Lower leg skin (tissue), 4 donors: ENCODE data around the gene KNCN. TPM values are rescaled to one million over a fixed set of nuclear protein-coding genes. Genes with fewer than 3 reads are reported as not detected.

Source experiments
- DNase-seq, 2 donors: peaks; one replicate each; pipeline ENCODE4 v3.0.0-alpha.2; 2019; ENCODE audit warnings: low spot score in 2 of 2
- H3K4me3 ChIP-seq: fragments of 200-600 bp; sonication (generic); 2 replicates; pipeline ENCODE4 v1.5.1; 2017; ENCODE audit warnings: mild to moderate bottlenecking, low read depth; ENCODE audit not compliant: poor library complexity, severe bottlenecking
- POLR2A ChIP-seq, 2 donors: fragments of 450-650 bp; IDR thresholded peaks; one replicate each; pipeline ENCODE4 v1.6.1; 2016 to 2017; ENCODE audit warnings: antibody characterized with exemption in 2 of 2, mild to moderate bottlenecking in 1 of 2, moderate library complexity in 1 of 2
- WGBS, 2 donors: methylation state at CpG; one replicate each; pipeline ENCODE4 v1.1.5; 2018; 5-methylcytosine and 5-hydroxymethylcytosine counted together
- intact Hi-C: fragments of 100-400 bp; cut with DNase I; formaldehyde crosslinking; loops from one replicate; pipeline ENCODE4 v1.15.0; 2023; ENCODE audit warnings: low total_unique reads
- total RNA-seq, 4 donors: library from RNA; depleted of rRNA; stranded (reverse); fragments of >200 nt; gene quantifications; one replicate each; pipeline ENCODE4 v1.1.0, GENCODE V29; 2016
- TF ChIP-seq, protein P1 (sequence below), 3 donors: fragments of 450-650 bp; IDR thresholded peaks; one replicate each; pipeline ENCODE4 v1.5.1; 2016; ENCODE audit warnings: antibody characterized with exemption in 3 of 3, mild to moderate bottlenecking in 3 of 3, moderate library complexity in 2 of 3

Gene KNCN
- total RNA-seq: not detected

DNA sequence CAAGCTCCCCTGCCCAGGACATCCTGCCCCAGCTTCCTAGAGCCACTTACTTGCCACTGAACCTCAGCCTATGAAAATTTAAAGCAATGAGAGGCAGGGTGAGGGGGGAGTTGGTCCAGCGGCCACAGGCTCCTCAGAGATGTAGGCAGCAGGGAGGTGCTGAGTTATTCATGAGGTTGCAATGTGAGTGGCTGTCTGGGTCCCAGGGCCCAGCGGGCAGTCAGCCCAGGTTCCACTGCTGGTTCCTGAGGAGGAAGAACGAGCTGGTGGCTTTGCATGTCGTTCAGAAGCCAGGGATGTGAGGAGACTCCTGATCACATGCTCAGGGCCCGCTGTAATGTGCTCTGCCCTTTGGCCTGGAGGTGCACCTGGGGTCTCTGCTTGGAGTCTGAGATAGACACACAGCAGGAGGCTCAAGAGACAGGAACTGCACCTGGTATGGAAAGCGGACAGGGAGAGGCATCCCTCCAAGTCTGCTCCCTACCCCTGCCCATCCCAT is at the start of gene KNCN:
KNCN (minus strand) TSS at position 51 of the 499 bp plus-strand sequence. CDS start 432 bp downstream, outside the sequence.
- 74 to 81% methylated on average over 6 of the region's 6 CpGs for WGBS, 2 donors
- no peak for DNase-seq
- no peak within 1 kb of the TSS for H3K4me3 ChIP-seq
- TF ChIP-seq POLR2A (IDR thresholded peaks at IDR 0.05): no peak
- TF ChIP-seq, protein P1, sequence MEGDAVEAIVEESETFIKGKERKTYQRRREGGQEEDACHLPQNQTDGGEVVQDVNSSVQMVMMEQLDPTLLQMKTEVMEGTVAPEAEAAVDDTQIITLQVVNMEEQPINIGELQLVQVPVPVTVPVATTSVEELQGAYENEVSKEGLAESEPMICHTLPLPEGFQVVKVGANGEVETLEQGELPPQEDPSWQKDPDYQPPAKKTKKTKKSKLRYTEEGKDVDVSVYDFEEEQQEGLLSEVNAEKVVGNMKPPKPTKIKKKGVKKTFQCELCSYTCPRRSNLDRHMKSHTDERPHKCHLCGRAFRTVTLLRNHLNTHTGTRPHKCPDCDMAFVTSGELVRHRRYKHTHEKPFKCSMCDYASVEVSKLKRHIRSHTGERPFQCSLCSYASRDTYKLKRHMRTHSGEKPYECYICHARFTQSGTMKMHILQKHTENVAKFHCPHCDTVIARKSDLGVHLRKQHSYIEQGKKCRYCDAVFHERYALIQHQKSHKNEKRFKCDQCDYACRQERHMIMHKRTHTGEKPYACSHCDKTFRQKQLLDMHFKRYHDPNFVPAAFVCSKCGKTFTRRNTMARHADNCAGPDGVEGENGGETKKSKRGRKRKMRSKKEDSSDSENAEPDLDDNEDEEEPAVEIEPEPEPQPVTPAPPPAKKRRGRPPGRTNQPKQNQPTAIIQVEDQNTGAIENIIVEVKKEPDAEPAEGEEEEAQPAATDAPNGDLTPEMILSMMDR (IDR thresholded peaks at IDR 0.05): no peak
- intact Hi-C loops: no loop called here

DNA sequence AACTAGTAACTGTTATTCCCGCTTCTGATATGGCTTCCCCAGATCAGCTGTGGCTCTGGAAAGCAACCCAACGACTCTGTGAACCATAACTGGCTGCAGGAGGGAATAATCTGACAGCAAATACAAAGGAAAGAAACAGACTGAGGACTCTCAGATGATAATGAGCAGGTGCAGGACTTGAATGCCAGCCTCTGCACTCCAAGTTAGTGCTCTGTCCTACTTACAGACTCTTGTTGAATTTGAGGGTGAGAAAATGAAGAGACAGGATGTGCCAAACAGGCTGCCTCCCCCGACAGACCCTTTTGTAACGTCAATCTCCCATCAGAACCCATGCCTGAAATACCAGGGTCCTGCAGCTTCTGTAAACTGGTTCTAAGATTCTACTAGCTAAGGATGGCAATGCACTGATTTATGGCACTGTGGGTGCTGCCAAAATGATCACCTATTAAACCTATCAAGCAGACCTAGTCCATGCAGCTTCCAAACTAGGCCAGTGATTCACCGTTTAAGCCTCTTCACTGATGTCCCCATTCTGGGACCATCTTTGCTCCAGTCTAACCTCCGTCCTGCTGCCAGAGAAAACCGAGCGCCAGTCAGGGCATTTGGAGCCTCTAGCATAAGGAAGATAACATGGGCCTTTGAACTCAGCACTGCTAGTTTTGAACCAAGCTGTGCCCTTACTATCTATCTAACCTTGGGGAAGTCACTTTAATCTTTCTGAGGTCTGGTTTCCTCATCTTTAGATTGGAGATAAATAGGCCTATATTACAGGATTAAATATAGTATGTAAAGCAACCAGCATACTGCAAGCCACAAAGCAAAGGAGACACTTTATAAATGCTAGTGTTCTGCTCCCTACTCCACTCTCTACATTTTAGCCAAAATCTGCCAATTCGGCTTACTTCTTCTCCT is 47.9 kb upstream of the KNCN start:
- TF ChIP-seq, protein P1 (IDR thresholded peaks at IDR 0.05): no peak
- TF ChIP-seq POLR2A (IDR thresholded peaks at IDR 0.05): no peak
- WGBS, 2 donors: 83% methylated on average over 9 of the region's 9 CpGs
- H3K4me3 ChIP-seq: no peak overlapping the region
- intact Hi-C loops: no loop called here
- DNase-seq: no peak

DNA sequence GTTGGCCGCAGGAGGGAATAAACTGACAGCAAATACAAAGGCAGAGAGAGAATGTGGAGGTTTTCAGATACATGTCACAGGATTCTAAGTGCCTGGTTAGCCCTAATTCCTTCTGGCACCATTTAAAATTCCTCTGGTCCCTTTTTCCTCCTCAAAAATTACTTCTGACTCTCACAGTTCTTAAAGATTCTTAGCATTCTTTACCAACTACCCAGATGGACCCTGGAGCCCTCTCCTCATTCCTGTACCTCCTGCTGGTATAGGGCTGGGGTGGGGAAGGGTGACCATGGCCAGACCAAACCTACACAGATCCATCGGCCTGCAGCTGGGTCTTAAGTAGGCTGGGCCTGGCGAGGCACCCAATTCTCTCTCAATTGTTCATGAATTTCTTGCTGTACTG is 45.4 kb upstream of the KNCN start:
- intact Hi-C loops: no loop called here
- TF ChIP-seq POLR2A (IDR thresholded peaks at IDR 0.05): no peak
- TF ChIP-seq, protein P1 (IDR thresholded peaks at IDR 0.05): no peak
- WGBS, 2 donors: 91% methylated on average over 3 of the region's 3 CpGs
- H3K4me3 ChIP-seq: no peak overlapping the region
- no peak for DNase-seq

DNA sequence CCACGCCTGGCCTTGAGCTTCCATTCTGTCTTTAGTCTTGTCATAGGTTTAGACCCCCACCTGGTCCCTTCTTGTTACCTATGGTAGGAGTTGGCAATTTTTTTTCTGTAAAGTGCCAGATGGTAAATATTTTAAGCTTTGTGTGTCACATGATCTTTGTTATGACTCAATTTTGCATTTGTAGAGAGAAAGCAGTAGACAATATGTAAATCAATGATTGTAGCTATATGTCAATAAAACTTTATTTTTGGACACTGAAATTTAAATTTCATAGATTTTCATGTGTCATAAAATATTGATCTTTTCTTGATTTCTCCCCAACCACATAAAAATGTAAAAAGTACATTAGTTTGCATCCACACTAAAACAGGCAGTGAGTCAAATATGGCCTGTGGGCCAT is 44.6 kb upstream of the KNCN start:
- WGBS, 2 donors: 96 to 100% methylated on average over 1 of the region's 1 CpG
- no peak for DNase-seq
- no peak overlapping the region for H3K4me3 ChIP-seq
- intact Hi-C loops: no loop called here
- TF ChIP-seq, protein P1 (IDR thresholded peaks at IDR 0.05): no peak
- TF ChIP-seq POLR2A (IDR thresholded peaks at IDR 0.05): no peak

DNA sequence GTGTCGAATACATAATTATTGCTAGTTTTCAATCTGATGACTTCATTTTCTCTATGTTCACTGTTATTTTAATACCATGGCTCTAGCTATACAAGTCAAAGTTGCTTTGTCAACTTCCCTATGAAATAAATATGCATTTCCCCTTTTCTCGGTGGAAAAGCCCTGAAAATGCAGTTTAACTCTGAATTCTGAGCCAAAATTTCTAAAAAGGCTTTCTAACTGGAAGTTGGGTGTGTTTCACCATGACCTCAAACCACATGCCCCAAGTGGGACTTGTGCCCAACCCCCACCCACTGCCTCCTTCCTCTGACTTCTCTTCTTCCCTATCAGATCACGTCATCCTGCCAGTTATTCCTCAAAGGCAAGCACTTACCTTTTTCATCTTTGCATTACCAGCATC is 43.7 kb upstream of the KNCN start:
- no peak overlapping the region for H3K4me3 ChIP-seq
- 33 to 47% methylated on average over 3 of the region's 3 CpGs for WGBS, 2 donors
- intact Hi-C loops: no loop called here

More for the DNA sequence above, 43.7 kb upstream of the KNCN start:
- TF ChIP-seq, protein P1 (IDR thresholded peaks at IDR 0.05): no peak
- no peak for TF ChIP-seq POLR2A (IDR thresholded peaks at IDR 0.05)
- peak; percentile 78 to 92 for DNase-seq
